Measurements from ENCODE around the gene MLLT1. TPM values are rescaled to one million over a fixed set of nuclear protein-coding genes. Genes with fewer than 3 reads are reported as not detected.

Gene MLLT1
- total RNA-seq: 1 to 10 TPM; 2.1 to 6.9 TPM
- 10 to 100 TPM in 1 of 2 donors, 1 to 10 TPM in 1; 7.7 to 15.6 TPM for polyA plus RNA-seq

- Histone ChIP-seq H3K4me1 (ENCODE audit: control insufficient read depth in 4 of 4, insufficient read depth in 4 of 4, low read length in 3 of 4) (peaks cover 20 to 41% (median 37%) of the 10 kb centered on the region in 4 donors), H3K9me3 (ENCODE audit: control insufficient read depth in 4 of 4, low read length in 3 of 4) (no peaks in the 10 kb centered on the region), H3K27ac (ENCODE audit: low read depth in 1 of 2, low read length in 2 of 2) (peak within 1 kb of the TSS; percentile 76 to 82), H3K4me3 (ENCODE audit: low read depth in 1 of 3, low read length in 3 of 3) (peak within 1 kb of the TSS; percentile 83 to 96 (median 87)), H3K27me3 (ENCODE audit: control insufficient read depth in 4 of 4, insufficient read depth in 4 of 4, low read length in 3 of 4) (no peaks in the 10 kb centered on the region), H3K36me3 (ENCODE audit: control insufficient read depth in 4 of 4, insufficient read depth in 3 of 4, low read depth in 1 of 4, low read length in 3 of 4) (peaks cover 0 to 4% (median under 1%) of the 10 kb centered on the region in 4 donors), H3K9ac (ENCODE audit: low read depth in 1 of 2, low read length in 2 of 2) (peak within 1 kb of the TSS; percentile 71 to 82)
- TF ChIP-seq GABPA (IDR thresholded peaks at IDR 0.05 in 1 of 2, conservative IDR thresholded peaks at IDR 0.05 in 1 of 2): peak; percentile 46 to 88
- peak; percentile 81 for TF ChIP-seq CTCF (IDR thresholded peaks at IDR 0.05; ENCODE audit: low read depth, low read length, missing input control)
- TF ChIP-seq SP1 (IDR thresholded peaks at IDR 0.05): peak; percentile 58
- peak; percentile 18 to 54 for TF ChIP-seq RAD21 (IDR thresholded peaks at IDR 0.05)
- TF ChIP-seq HNF4G (IDR thresholded peaks at IDR 0.05): no peak
- WGBS: 5% methylated on average over 66 of the region's 66 CpGs
- DNase-seq (ENCODE audit: low spot score): peak; percentile 96
These were observed at the start of gene MLLT1 for GRCh38 chr19:6279931-6280591. Gene MLLT1, minus strand, starts transcription at chr19:6279975. Its CDS starts 191 bp downstream, at chr19:6279784.

GRCh38 chr19:6326815-6327214 is 47.0 kb upstream of the MLLT1 start:
- Histone ChIP-seq H3K36me3 (ENCODE audit: control insufficient read depth in 4 of 4, insufficient read depth in 3 of 4, low read depth in 1 of 4, low read length in 3 of 4) (no peaks in the 10 kb centered on the region), H3K27ac (ENCODE audit: low read depth in 1 of 2, low read length in 2 of 2) (no peak overlapping the region), H3K4me1 (ENCODE audit: control insufficient read depth in 4 of 4, insufficient read depth in 4 of 4, low read length in 3 of 4) (no peaks in the 10 kb centered on the region), H3K27me3 (ENCODE audit: control insufficient read depth in 4 of 4, insufficient read depth in 4 of 4, low read length in 3 of 4) (no peaks in the 10 kb centered on the region), H3K9ac (ENCODE audit: low read depth in 1 of 2, low read length in 2 of 2) (no peak overlapping the region), H3K9me3 (ENCODE audit: control insufficient read depth in 4 of 4, low read length in 3 of 4) (no peaks in the 10 kb centered on the region), H3K4me3 (ENCODE audit: low read depth in 1 of 3, low read length in 3 of 3) (no peak overlapping the region)
- DNase-seq (ENCODE audit: low spot score): no peak
- 90% methylated on average over 5 of the region's 5 CpGs for WGBS
- TF ChIP-seq MAX (IDR thresholded peaks at IDR 0.05): no peak

GRCh38 chr19:6325614-6326013 is 45.8 kb upstream of the MLLT1 start:
- no peak overlapping the region for H3K9ac ChIP-seq (ENCODE audit: low read depth in 1 of 2, low read length in 2 of 2)
- H3K4me1 ChIP-seq (ENCODE audit: control insufficient read depth in 4 of 4, insufficient read depth in 4 of 4, low read length in 3 of 4): no peaks in the 10 kb centered on the region
- H3K27ac ChIP-seq (ENCODE audit: low read depth in 1 of 2, low read length in 2 of 2): no peak overlapping the region
- H3K36me3 ChIP-seq (ENCODE audit: control insufficient read depth in 4 of 4, insufficient read depth in 3 of 4, low read depth in 1 of 4, low read length in 3 of 4): no peaks in the 10 kb centered on the region
- no peaks in the 10 kb centered on the region for H3K27me3 ChIP-seq (ENCODE audit: control insufficient read depth in 4 of 4, insufficient read depth in 4 of 4, low read length in 3 of 4)
- TF ChIP-seq SP1 (IDR thresholded peaks at IDR 0.05) (no peak), CTCF (IDR thresholded peaks at IDR 0.05; ENCODE audit: low read depth, low read length, missing input control) (no peak), HNF4G (IDR thresholded peaks at IDR 0.05) (no peak), JUND (IDR thresholded peaks at IDR 0.05) (no peak), FOXA2 (IDR thresholded peaks at IDR 0.05) (no peak), TAF1 (conservative IDR thresholded peaks at IDR 0.05) (no peak), NR2F2 (IDR thresholded peaks at IDR 0.05) (no peak), FOXA1 (IDR thresholded peaks at IDR 0.05) (no peak), HNF4A (conservative IDR thresholded peaks at IDR 0.05) (no peak)
- WGBS: 82% methylated on average over 4 of the region's 4 CpGs
- no peak for DNase-seq (ENCODE audit: low spot score)
- H3K9me3 ChIP-seq (ENCODE audit: control insufficient read depth in 4 of 4, low read length in 3 of 4): no peaks in the 10 kb centered on the region
- H3K4me3 ChIP-seq (ENCODE audit: low read depth in 1 of 3, low read length in 3 of 3): no peak overlapping the region
